DMS79 treated with DMSO at 0.1 percent for 48 hours (cell line): ENCODE measurements around the gene IFI27L2.

ENCODE experiments used
- DNase-seq: peaks from one replicate; lab custom pipeline; 2025; lab: John Stamatoyannopoulos, UW

The IFI27L2 gene

DNA sequence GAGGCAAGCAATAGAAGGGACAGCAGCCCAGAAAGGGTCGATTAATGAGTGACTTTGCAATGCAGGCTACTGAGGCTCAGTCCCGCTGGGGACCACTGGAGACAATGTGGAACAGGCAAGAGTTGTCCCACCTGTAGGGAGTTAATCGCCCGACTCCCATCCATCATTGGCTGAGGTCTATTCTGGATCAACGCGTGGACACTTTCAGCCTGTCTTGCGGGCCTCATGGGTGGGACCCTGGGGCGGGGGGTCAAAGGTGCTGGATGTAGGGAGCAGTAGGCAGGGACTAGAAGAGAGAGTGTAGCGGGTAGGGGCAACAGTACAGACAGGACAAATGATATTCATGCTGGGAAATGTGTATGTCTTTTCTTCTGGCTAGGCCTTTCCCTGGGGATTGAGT is 6.1 kb downstream of the IFI27L2 start:
- no peak for DNase-seq

DNA sequence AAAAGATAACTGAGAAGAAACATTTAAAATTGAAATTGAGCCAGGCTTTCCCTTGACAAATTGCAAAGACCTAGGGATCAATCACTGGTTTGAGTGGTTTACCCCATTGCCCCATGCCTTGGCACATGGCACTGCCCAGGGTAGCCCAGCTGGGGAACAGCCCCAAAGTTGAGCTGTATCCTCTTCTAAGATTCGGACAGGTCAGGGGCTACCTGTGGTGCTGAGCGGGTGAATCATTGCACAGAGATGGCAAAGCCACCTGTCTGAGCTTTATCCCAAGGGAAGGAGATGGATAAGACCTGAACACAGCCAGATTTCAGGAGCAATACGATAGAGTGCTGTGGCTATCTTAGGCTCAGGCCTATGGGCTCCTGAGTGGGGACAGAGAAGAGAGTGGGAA is 7.0 kb downstream of the IFI27L2 start:
- DNase-seq = no peak

DNA sequence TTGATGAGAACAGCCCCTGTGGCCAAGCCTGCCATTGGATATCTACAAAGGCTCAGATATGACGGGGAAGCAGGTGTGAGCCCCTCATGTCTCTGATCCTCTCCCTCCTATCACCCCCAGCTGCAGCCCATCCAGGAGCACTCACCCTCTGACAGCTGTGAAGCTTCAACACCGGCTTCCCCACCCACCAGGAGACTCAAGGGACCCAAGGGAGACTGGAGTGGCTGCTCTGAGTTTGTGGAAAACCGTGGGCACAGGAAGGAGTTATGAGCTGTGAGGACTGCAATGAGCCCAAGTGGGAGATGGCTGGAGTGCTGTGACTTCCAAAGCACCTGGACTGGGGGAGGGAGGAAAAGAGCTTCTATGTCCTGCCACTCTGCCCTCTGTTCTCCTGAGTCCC is 7.9 kb downstream of the IFI27L2 start:
- DNase-seq = no peak

DNA sequence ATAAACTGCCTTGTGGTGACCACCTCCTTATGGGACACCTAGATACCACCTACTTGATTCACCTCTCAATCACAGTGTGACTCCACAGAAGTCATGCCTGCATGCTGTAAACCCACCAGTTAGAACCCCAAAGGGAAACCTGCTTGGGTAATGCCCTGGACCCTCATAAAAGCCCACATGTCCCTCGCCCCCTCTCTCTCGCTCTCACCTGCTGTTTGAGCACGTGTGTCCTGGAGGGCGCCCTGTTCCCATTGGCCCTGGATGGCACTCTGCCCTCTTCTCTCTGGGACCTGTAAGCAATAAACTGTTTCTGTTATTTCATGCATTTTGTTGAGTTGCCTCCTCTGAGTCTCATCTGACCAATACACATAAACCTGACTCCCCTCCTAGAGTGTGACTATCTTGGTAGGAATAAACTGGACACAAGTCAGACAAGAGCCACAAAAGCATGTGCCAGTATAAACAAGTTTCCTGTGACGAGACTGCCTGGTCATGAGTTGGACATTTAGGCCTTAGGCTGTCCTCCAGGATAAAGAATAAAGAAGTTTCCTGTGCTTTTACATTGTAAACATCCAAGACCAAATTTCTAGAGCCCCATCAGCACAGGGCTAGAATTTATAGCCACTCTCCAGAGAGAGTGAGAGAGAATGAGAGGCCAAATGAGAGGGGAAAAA is 8.6 kb downstream of the IFI27L2 start:
- DNase-seq = no peak

DNA sequence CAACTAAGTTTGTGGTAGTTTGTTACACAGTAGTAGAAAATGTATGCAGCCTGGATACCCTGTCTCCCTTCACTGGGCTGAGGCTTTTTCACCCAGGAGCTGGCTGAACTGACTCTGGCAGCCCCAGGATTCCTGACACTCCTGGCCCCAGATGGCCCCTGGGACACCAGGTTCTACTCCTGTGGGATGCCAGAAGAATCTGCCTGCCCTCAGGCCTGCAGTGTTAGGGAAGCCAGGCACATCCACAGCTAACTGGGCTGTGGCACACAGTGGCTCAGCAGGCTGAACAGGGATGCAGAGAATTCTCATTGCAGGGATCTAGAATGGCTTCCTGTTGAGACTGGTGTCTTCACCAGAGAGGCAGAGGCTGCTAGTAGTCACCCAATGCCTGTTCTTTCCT is 10.3 kb downstream of the IFI27L2 start:
- DNase-seq = no peak

DNA sequence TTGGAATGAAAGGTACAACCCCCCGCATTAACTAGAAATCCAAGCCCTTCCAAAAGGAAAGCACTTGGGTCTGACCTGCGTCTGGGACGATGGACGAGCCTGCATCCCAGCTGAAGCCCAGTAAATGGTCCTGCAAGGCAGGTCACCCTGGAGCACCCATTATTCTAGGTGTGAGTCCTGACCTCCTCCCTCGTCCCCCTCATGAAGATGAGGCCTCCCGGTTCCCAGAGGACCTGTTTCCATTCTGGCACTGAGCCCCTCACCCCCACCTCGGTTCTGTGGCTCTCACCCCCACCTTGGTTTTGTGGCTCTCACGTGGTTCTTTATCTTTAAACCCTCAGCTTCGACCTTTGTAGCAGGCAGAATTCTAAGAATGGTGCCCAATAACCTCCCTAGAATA is 11.5 kb downstream of the IFI27L2 start:
- DNase-seq = no peak

DNA sequence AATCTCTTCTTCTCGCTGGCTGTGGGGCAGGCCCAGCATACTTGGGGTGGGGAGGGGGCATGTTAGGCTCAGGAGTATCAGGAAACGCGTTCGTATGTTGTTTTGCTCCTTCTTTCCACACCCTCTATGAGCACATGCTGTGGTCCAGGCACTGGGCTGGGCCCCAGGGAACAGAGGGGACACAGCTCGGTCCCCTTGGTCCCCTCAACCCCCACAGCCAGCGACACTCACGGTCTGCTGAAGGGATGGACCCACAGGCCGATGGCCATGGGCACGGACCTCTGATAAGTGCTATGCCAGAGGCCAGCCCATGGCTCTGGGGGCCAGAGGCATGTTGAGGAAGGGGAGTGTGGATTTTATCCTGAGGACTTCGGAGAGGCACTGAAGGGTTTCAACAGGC is 12.7 kb downstream of the IFI27L2 start:
- DNase-seq = no peak

DNA sequence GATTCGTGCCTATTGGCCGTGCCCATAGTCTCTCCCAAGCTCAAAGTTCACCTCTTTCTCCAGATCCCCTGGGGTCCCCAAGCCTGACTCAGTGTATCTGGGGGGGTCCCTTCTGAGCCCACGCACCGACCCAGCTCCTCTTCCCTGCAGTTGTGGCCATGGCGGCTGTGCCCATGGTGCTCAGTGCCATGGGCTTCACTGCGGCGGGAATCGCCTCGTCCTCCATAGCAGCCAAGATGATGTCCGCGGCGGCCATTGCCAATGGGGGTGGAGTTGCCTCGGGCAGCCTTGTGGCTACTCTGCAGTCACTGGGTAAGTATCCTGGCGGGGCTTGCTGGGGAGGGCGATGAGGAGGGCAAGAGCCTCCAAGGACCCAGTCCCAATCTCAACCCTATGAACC is 13.8 kb downstream of the IFI27L2 start:
- DNase-seq = no peak

DNA sequence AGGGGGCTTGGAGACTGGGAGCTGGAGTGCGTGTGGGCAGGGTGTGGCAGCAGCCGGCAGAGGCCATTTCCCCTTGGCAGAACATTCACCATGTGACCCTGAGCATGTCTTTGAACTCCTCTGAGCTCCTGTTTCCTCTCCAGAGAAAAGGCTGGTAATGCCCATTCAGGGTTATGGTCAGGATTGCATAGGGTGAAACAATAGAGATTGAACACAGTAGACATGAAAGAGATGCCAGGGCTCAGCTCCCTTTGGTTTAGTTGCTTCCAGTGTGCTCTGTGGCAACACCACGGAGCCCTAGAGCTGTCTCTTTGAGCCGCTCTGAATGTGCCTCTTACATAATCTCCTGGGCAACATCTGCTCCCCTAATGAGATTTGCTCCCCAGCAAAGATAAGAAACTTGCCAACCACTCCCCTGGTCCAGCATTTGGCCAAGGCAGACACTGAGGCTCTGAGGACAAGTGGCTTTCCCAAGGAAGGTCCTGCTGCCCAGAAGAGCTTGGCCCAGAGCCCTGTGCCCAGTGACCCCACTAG is 14.3 kb downstream of the IFI27L2 start:
- peak; percentile 29 for DNase-seq

DNA sequence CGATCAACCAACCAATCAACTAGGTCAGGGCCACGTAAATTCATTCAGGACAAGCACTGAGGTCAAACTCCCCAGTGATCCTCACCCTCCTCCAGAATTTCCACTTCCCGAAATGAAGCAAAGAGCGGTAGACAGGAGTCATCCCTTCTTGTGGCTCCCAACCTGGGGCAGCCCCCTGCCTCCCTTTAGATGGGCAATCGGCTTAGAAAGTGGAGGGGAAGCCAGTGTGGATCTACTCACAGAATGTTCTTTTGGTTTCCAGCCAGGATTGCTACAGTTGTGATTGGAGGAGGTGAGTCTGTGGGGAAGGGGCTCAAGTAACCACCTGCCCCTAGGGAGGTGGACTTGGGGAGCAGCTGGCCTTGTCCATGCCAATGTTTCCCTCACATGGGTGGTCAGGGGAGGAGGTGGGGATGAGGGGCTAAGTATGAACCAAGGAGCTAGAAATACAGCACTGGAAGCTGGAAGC is 14.8 kb downstream of the IFI27L2 start:
- DNase-seq = no peak

DNA sequence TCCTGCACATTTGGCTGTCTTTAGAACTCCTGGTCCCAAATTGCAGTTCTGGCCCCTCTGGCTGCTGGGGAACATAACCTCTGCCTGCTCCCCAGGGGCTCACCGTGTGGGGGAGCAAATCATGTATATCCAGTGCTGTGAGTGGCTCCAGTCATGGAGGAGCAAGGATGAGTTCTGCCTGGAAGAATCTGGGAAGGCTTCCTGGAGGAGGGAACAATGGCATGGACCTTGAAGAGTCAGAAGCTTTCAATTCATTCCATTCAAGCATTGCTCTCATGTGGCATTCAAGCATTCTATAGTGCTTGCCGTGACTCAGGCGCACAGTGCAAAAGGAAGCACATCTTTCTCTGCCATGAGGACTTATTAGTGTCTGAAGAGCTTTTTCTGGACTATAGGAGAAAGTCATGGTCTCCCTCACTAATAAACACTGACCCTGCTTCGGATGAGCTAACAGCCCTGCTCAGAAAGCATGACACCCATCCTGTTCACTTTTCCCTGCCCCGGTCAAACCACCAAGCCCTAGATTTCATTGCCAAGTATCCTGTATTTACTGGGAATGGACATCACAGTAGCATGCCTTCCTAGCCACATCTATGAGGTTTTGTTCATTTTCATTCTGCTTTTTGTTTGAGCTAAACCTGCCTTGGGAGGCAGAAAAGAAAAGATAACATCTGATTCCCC is 15.4 kb downstream of the IFI27L2 start:
- no peak for DNase-seq

DNA sequence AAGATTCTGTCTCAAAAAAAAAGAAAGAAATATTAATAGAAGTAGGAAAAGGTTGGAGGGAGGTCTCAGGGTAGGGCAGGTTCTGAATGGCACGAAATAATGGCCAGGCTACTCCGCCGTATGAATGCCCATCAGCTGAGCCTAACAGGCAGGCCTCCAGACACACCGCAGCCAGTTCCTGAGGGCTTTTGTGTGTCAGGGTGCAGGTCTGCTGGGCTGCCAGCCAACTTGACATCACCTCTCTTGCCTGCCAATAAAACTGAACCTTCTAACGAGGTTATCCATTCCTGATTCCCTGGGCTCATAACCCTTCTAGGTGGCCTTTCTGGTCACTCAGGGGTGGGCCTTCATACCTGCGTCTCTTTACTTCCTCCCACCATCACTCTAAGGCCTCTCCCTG is 15.9 kb downstream of the IFI27L2 start:
- DNase-seq = peak; percentile 33

DNA sequence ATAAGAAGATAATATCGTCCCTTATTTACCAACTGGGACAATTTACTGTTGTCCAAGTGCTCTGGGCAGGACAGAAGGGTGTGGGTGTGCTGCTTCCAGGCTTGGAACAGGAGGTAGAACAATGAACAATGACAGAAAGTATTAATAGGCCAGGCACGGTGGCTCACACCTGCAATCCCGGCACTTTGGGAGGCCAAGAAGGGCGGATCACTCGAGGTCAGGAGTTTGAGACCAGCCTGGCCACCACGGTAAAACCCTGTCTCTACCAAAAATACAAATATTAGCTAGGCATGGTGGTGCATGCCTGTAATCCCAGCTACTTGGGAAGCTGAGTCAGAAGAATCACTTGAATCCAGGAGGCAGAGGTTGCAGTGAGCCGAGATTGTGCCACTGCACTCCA is 16.3 kb downstream of the IFI27L2 start:
- no peak for DNase-seq

DNA sequence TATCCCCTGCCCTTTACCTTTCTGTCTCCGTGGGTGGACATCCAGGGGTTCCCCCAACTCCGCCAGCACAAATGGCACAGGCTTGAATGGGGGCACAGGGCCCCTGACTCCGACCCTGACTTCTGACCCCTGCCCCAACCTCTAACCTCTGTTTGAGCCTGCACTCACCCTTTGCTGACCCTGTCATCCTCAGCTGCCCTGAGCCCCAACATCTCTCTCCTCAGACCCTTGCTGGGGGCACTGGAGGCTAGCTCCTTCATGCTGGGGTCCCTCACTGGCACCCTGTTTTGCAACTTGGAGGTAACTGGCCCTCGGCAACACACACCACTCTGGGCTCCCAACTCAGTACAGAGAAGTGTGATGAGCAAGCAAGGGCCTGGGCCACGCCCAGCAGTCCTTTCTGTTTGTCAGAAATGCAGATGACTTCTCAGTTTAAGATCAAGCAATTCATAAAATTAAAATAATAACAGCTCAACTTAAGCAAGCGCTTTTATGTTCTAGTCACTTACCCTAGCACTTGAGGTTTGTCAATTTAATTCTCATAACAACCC is 16.8 kb downstream of the IFI27L2 start:
- no peak for DNase-seq

DNA sequence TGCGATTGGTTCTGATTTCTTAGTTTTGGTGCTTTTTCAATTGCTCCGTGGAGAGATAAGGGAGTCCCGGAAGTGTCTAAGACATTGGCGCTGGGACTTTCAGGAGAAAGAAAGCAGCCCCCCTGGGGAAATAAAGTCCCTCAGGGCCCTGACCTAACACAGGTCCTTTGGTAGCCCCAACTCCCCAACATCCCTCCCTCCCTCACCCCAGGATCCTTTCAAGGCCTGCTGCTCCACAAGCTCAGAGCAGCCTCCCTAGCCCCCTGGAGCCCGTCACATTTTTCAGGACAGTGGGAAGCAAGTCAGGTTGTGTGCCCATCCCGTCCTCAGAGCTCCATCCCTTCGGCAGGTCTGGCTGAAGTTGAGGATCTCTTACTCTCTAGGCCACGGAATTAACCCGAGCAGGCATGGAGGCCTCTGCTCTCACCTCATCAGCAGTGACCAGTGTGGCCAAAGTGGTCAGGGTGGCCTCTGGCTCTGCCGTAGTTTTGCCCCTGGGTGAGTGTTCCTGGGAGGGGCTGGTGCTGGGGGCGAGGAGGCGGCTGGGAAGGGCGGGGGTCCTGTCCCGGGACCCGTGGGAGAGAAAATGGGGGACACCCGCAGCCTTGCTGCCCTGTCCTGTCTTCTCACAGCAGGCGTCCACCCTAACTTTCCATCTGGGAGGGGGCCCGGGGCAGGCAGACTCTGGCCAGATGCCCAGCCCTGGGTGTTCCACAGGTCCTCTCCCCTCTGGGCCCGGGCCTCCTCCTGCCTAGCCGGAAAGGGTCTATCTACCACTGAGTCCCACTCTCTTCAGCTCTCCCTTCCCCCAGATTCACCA is 17.9 kb downstream of the IFI27L2 start:
- DNase-seq = no peak

DNA sequence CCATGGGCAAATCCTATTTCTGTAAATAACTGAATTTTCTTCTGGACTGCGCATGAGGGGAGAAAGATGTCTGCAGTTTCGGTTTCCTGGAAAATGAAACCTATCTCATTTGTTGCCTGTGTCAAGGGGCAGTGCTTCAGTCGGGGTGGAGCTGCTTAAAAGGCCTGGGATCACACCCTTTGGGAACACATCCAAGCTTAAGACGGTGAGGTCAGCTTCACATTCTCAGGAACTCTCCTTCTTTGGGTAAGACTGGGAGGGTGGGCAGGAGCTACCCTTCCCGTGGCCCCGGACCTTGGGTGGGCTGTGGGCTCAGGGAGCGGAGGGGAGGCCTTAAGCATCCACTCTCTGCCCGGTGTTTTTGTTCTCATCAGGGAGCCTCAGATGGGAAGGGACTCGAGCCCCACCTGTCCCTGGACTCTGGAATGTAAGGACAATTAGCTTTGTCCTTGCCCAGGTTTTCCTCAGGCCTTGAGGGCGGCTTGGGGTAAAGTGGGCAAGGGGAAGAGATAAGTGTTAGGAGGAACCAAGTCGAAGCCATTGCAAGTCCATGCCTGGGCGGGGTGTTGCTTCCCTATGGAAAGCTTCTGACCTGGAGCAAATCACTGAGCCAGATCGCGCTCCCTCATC is 18.7 kb downstream of the IFI27L2 start, which contains the start of gene IFI27:
IFI27 (plus strand) TSS at position 185 of the 630 bp plus-strand sequence.
- DNase-seq = no peak

DNA sequence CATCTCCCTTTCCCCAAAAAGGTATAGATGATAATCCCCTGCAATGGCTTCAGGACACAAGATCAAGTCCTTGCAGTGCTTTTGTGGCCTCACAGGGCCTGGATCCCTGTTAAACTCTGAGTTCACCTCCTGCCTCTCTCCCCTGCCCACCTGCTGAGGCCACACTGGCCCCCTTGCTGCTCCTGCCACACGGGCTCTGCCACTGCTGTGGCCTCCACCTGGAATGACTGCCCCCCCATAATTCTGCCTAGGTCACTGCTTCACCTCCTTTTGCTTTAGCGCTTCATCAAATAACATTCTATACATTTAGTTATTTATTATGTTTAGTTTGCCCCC is 19.5 kb downstream of the IFI27L2 start:
- no peak for DNase-seq

DNA sequence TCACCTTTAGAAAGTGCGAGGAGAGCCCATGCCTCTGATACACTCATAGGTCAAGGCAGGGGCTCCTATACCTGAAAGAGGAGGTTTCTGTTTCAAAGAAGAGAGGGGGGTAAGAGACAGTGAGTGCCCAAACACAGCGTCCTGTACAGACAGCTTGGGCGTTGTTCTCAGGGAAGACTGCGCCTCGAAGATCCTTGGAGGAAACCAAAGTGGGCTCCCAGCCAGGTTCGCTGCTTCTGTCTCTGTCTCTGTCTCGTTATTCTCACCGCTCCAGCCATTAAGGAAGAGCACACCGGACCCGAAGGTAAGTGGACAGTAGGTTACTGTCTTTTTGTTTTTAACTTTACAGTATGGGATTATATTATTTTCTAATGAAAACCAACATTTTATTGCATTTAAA is 24.7 kb downstream of the IFI27L2 start:
- no peak for DNase-seq

DNA sequence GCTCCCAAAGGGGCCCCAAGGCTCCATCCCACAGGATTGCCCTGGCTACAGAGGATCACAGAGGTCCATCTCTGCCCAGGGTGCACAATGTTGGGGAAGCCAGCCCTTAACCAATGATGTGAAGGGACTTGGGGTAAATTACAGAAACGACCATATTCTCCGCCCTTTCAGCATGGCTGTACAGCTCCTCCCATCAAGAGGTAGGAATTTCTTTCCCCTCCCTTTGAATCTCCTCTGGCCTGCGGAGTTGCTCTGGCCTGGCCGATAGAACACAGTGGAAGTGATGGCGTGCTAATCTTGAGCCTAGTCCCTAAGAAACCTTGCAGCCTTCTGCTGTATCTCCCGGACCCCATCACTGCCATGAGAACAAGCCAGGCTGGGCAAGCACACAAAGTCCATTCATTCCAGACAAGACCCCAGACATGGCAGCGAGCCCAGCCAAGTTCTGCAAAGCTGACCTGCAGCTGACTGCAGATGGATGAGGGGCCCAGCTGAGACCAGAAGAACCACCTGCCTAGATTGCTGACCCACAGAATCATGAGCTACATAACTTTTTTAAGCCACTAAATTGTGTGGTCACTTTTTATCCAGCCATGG is 25.8 kb downstream of the IFI27L2 start:
- DNase-seq = no peak

DNA sequence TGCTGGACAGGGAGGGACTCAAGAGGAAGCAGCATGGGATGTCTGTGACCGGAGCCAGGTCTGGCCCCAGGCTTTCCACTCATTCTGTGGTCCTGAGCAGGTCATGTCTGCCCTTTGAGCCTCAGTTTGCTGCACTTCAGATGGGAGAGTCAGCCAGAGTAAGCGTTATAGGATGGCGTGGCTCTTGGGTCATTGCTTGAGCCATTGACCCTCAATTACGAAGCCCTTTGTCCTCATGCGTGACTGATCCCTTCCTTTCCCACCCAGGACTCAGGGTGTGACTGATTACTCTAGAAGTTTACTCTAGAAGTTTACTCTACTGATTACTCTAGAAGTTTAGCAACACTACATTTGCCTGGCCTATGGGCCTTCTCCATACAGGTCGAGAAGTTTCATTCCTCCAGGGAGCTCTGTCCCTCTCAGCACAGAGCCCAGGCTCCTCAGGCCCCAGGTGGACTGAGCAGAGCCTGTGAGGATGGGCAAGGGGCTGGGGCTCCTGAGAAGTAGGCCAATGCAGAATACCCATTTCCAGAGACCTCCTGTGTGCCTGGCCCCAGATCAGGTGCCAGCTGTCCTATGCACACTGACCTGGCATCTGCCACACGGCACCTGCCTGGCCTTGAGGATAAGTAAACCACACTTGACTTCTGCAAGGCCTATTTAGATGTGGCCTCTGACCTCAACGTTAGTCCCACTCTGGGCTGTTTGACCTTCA is 26.5 kb downstream of the IFI27L2 start:
- DNase-seq = no peak

DNA sequence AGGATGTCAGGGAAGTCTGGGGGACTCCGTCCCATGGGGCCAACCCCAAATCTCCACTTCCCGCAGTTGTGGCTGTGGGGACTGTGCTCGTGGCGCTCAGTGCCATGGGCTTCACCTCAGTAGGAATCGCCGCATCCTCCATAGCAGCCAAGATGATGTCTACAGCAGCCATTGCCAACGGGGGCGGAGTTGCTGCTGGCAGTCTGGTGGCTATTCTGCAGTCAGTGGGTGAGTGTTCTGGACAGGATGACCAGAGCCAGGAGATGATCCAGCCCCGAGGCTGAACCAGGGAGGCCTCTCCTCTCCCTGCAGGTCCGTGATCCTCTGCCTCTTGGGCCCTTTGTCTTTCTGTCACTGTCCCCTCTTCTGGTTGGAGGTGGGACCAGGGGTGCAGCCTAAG is 27.7 kb downstream of the IFI27L2 start:
- DNase-seq = no peak
